GM03348 (cell line): ENCODE data around the gene NSUN7.

ENCODE experiments used
- DNase-seq: peaks from one replicate; pipeline ENCODE4 v3.0.0; 2012; ENCODE audit warnings: low spot score

NSUN7 gene

GRCh38 chr4:40848940-40849339 lies 99.2 kb downstream of the NSUN7 start:
- DNase-seq: no peak

DNA sequence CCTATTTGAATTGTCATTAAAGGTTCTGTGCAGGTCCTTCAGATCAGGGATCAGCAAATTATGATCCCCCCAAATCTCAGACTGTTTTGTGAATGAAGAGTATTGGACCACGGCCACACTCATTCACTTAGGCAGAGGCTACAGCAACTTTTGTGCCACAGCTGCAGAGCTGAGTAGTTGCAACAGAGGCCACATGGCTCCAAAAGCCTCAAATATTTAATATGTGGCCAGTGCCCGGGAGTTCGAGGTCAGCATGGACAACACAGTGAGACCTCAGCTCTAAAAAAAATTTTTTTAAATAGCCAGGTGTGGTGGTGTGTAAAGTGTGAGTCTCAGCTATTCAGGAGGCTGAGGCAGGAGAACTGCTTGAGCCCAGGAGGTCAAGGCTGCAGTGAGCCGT lies 100.7 kb downstream of the NSUN7 start:
- DNase-seq: no peak

GRCh38 chr4:40856277-40856839 lies 106.6 kb downstream of the NSUN7 start:
- DNase-seq: no peak

- DNase-seq: peak; percentile 90
Measured at GRCh38 chr4:40856840-40857362, 107.1 kb downstream of the NSUN7 start.

DNA sequence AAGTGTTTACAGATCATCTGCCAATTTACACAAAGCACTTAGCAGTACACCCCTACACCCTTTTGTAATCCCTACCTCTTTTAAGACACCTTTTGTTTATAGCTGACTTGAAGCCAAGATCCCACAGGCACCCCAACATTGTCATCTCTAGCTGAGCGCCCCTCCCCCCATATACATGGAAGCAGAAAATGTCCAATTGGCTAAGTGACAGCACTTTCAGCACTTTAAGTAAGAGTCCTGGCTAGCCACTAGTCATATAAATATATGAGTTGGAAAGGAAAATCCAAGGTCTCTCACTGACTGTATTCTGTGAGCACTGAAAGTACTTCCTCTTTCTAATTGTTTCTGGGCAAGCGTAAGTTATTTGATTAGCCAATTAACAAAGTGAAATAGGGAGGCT lies 108.2 kb downstream of the NSUN7 start:
- DNase-seq: no peak

DNA sequence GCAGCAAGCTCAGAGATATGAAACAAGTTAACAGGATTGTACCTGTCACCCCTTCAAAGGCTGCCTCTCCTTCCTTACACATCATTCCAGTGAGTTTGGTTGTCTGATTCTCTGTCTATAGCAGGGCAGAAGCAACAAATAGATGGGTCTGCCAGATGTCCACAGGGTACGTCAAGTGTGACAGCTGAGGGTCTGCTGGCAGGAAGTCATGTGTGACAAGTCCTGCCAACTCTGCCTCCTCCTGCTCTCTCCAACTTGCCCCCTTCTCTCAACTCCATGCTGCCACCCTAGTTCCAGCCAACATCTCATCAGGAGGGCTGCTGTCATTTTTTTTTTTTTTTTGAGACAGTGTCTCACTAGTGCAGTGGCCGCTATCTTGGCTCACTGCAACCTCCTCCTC lies 109.2 kb downstream of the NSUN7 start:
- DNase-seq: no peak
